Measurements from ENCODE around the gene AAGAB.

GRCh38 chr15:67172172-67172571 is 82.3 kb downstream of the AAGAB start:
- TF ChIP-seq POLR2AphosphoS5 (IDR thresholded peaks at IDR 0.05; ENCODE audit: low read depth, low read length) = no peak
- no peak for TF ChIP-seq TAF1 (IDR thresholded peaks at IDR 0.05; ENCODE audit: borderline replicate concordance, insufficient read depth, low read length)
- TF ChIP-seq REST (IDR thresholded peaks at IDR 0.05; ENCODE audit: insufficient read depth in 1 of 2, low read depth in 2 of 2, low read length in 2 of 2) = no peak
- TF ChIP-seq SIN3A (IDR thresholded peaks at IDR 0.05; ENCODE audit: borderline replicate concordance, insufficient read depth, low read length) = no peak
